ENCODE data around the gene DES. TPM values are rescaled to one million over a fixed set of nuclear protein-coding genes. Genes with fewer than 3 reads are reported as not detected.
A peak's percentile ranks its signal among the peaks of the same experiment; 100 is the strongest.

The DES gene
- total RNA-seq, 1 experiment from 2014 or later = 1.6 TPM

DNA sequence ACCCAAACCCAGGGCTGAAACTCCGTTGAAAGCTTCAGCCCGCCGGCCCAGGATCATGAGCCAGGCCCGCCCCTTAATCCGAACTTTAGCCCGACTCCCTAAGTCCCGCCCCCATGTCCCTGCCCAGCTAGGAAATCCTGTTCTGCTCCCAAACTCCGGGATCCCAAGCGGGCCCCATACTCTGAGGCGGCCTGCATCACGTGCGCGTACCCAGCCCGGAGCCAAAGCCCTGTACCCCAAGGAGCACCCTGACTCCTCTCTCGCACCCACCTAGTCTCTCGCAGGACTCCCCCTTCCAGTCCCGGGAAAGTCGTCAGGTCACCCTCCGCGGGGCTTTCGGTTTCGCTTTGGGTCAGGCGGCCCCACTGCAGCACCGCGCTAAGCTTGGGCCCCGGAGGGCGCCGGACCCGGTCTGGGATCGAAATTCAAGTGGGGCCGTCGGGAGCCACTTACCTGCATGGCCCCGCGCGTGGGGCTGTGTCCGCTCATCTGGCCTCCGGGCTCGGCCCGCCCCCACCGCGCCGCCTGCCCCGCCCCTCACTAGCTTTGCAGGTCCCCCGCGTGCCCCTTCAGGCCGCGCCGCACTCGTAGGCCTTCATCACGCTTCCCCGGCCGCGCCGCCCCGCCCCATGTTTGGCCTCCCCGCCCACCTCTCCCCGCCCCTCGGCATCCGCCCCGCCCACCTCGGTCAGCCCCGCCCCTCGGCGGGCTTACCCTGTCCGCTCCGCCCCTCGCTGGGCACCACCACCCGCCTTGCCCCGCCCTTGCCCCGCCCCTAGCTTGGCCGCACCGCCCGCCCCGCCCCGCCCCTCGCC lies 30.7 kb upstream of the DES start, which contains the start of gene DNPEP (continued):
- TF ChIP-seq, protein P1, sequence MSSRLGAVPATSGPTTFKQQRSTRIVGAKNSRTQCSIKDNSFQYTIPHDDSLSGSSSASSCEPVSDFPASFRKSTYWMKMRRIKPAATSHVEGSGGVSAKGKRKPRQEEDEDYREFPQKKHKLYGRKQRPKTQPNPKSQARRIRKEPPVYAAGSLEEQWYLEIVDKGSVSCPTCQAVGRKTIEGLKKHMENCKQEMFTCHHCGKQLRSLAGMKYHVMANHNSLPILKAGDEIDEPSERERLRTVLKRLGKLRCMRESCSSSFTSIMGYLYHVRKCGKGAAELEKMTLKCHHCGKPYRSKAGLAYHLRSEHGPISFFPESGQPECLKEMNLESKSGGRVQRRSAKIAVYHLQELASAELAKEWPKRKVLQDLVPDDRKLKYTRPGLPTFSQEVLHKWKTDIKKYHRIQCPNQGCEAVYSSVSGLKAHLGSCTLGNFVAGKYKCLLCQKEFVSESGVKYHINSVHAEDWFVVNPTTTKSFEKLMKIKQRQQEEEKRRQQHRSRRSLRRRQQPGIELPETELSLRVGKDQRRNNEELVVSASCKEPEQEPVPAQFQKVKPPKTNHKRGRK (CRISPR knock-in tag; IDR thresholded peaks at IDR 0.05; ENCODE audit: borderline replicate concordance) = no peak
- TF ChIP-seq, protein P2, sequence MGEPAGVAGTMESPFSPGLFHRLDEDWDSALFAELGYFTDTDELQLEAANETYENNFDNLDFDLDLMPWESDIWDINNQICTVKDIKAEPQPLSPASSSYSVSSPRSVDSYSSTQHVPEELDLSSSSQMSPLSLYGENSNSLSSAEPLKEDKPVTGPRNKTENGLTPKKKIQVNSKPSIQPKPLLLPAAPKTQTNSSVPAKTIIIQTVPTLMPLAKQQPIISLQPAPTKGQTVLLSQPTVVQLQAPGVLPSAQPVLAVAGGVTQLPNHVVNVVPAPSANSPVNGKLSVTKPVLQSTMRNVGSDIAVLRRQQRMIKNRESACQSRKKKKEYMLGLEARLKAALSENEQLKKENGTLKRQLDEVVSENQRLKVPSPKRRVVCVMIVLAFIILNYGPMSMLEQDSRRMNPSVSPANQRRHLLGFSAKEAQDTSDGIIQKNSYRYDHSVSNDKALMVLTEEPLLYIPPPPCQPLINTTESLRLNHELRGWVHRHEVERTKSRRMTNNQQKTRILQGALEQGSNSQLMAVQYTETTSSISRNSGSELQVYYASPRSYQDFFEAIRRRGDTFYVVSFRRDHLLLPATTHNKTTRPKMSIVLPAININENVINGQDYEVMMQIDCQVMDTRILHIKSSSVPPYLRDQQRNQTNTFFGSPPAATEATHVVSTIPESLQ (CRISPR knock-in tag; IDR thresholded peaks at IDR 0.05) = no peak
- TF ChIP-seq, protein P3, sequence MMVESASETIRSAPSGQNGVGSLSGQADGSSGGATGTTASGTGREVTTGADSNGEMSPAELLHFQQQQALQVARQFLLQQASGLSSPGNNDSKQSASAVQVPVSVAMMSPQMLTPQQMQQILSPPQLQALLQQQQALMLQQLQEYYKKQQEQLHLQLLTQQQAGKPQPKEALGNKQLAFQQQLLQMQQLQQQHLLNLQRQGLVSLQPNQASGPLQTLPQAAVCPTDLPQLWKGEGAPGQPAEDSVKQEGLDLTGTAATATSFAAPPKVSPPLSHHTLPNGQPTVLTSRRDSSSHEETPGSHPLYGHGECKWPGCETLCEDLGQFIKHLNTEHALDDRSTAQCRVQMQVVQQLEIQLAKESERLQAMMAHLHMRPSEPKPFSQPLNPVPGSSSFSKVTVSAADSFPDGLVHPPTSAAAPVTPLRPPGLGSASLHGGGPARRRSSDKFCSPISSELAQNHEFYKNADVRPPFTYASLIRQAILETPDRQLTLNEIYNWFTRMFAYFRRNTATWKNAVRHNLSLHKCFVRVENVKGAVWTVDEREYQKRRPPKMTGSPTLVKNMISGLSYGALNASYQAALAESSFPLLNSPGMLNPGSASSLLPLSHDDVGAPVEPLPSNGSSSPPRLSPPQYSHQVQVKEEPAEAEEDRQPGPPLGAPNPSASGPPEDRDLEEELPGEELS (CRISPR knock-in tag; IDR thresholded peaks at IDR 0.05) = 0 out of 2 replicates have a peak, but pooled peaks have one; percentile 60
- TF ChIP-seq, protein P4, sequence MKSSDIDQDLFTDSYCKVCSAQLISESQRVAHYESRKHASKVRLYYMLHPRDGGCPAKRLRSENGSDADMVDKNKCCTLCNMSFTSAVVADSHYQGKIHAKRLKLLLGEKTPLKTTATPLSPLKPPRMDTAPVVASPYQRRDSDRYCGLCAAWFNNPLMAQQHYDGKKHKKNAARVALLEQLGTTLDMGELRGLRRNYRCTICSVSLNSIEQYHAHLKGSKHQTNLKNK (CRISPR knock-in tag; IDR thresholded peaks at IDR 0.05) = no peak
- TF ChIP-seq, protein P5, sequence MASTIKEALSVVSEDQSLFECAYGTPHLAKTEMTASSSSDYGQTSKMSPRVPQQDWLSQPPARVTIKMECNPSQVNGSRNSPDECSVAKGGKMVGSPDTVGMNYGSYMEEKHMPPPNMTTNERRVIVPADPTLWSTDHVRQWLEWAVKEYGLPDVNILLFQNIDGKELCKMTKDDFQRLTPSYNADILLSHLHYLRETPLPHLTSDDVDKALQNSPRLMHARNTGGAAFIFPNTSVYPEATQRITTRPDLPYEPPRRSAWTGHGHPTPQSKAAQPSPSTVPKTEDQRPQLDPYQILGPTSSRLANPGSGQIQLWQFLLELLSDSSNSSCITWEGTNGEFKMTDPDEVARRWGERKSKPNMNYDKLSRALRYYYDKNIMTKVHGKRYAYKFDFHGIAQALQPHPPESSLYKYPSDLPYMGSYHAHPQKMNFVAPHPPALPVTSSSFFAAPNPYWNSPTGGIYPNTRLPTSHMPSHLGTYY (CRISPR knock-in tag; IDR thresholded peaks at IDR 0.05) = no peak
- TF ChIP-seq SMAD3 (CRISPR knock-in tag; IDR thresholded peaks at IDR 0.05; ENCODE audit: borderline replicate concordance) (no peak), FOXJ3 (CRISPR knock-in tag; IDR thresholded peaks at IDR 0.05; ENCODE audit: borderline replicate concordance) (no peak), CREM (CRISPR knock-in tag; IDR thresholded peaks at IDR 0.05) (no peak), IRF2 (CRISPR knock-in tag; IDR thresholded peaks at IDR 0.05; ENCODE audit: borderline replicate concordance, low read depth) (no peak), ELF4 (CRISPR knock-in tag; IDR thresholded peaks at IDR 0.05; ENCODE audit: low read depth) (no peak), NFYB (CRISPR knock-in tag; conservative IDR thresholded peaks at IDR 0.05; ENCODE audit: low read depth) (no peak), NR3C1 (CRISPR knock-in tag; conservative IDR thresholded peaks at IDR 0.05; ENCODE audit: low read depth) (no peak)
- TF ChIP-seq, protein P6, sequence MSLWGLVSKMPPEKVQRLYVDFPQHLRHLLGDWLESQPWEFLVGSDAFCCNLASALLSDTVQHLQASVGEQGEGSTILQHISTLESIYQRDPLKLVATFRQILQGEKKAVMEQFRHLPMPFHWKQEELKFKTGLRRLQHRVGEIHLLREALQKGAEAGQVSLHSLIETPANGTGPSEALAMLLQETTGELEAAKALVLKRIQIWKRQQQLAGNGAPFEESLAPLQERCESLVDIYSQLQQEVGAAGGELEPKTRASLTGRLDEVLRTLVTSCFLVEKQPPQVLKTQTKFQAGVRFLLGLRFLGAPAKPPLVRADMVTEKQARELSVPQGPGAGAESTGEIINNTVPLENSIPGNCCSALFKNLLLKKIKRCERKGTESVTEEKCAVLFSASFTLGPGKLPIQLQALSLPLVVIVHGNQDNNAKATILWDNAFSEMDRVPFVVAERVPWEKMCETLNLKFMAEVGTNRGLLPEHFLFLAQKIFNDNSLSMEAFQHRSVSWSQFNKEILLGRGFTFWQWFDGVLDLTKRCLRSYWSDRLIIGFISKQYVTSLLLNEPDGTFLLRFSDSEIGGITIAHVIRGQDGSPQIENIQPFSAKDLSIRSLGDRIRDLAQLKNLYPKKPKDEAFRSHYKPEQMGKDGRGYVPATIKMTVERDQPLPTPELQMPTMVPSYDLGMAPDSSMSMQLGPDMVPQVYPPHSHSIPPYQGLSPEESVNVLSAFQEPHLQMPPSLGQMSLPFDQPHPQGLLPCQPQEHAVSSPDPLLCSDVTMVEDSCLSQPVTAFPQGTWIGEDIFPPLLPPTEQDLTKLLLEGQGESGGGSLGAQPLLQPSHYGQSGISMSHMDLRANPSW (CRISPR knock-in tag; conservative IDR thresholded peaks at IDR 0.05; ENCODE audit: low read depth) = no peak
- TF ChIP-seq, protein P7, sequence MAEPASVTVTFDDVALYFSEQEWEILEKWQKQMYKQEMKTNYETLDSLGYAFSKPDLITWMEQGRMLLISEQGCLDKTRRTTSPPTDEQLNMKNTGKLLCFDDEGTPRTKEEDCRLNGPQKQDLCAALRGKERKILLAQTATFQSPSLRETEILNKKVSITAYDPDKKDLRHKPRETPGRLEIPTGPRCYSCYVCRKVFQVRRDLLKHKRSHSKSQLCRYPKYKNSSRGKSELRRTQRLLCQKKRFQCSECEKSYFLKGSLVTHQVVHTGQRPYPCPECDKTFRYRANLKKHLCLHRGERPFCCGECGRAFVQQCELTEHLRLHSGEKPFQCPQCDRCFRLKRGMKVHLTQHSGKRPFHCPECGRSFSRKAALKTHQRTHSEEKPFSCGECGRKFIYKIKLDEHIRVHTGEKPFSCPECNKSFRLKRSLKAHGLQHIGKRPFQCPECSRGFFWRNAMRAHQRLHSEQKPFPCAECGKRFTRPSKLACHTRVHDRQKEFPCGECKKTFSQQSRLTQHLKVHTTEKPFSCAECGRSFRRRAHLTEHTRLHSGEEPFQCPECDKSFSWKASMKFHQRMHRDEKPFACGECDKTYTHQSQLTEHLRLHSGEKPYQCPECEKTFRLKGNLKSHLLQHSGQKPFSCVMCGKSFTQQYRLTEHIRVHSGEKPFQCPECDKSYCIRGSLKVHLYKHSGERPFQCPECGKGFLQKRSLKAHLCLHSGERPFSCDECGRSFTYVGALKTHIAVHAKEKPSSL (CRISPR knock-in tag; conservative IDR thresholded peaks at IDR 0.05) = no peak
- TF ChIP-seq, protein P8, sequence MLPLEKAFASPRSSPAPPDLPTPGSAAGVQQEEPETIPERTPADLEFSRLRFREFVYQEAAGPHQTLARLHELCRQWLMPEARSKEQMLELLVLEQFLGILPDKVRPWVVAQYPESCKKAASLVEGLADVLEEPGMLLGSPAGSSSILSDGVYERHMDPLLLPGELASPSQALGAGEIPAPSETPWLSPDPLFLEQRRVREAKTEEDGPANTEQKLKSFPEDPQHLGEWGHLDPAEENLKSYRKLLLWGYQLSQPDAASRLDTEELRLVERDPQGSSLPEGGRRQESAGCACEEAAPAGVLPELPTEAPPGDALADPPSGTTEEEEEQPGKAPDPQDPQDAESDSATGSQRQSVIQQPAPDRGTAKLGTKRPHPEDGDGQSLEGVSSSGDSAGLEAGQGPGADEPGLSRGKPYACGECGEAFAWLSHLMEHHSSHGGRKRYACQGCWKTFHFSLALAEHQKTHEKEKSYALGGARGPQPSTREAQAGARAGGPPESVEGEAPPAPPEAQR (CRISPR knock-in tag; IDR thresholded peaks at IDR 0.05) = no peak
- TF ChIP-seq, protein P9, sequence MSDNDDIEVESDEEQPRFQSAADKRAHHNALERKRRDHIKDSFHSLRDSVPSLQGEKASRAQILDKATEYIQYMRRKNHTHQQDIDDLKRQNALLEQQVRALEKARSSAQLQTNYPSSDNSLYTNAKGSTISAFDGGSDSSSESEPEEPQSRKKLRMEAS (CRISPR knock-in tag; IDR thresholded peaks at IDR 0.05) = peak; percentile 46; the same call in 1 of the 2 replicates
- TF ChIP-seq, protein P10, sequence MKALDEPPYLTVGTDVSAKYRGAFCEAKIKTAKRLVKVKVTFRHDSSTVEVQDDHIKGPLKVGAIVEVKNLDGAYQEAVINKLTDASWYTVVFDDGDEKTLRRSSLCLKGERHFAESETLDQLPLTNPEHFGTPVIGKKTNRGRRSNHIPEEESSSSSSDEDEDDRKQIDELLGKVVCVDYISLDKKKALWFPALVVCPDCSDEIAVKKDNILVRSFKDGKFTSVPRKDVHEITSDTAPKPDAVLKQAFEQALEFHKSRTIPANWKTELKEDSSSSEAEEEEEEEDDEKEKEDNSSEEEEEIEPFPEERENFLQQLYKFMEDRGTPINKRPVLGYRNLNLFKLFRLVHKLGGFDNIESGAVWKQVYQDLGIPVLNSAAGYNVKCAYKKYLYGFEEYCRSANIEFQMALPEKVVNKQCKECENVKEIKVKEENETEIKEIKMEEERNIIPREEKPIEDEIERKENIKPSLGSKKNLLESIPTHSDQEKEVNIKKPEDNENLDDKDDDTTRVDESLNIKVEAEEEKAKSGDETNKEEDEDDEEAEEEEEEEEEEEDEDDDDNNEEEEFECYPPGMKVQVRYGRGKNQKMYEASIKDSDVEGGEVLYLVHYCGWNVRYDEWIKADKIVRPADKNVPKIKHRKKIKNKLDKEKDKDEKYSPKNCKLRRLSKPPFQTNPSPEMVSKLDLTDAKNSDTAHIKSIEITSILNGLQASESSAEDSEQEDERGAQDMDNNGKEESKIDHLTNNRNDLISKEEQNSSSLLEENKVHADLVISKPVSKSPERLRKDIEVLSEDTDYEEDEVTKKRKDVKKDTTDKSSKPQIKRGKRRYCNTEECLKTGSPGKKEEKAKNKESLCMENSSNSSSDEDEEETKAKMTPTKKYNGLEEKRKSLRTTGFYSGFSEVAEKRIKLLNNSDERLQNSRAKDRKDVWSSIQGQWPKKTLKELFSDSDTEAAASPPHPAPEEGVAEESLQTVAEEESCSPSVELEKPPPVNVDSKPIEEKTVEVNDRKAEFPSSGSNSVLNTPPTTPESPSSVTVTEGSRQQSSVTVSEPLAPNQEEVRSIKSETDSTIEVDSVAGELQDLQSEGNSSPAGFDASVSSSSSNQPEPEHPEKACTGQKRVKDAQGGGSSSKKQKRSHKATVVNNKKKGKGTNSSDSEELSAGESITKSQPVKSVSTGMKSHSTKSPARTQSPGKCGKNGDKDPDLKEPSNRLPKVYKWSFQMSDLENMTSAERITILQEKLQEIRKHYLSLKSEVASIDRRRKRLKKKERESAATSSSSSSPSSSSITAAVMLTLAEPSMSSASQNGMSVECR (CRISPR knock-in tag; IDR thresholded peaks at IDR 0.05; ENCODE audit: borderline replicate concordance) = peak; percentile 64; the same call in 1 of the 2 replicates

All from WTC11 (cell line).